Bronchial epithelial cell (primary cell): ENCODE measurements around the gene HSD17B12. TPM values are rescaled to one million over a fixed set of nuclear protein-coding genes. Genes with fewer than 3 reads are reported as not detected.
"Not testable (repeated sequence)": the region's sequence is repeated elsewhere in the genome, so short reads cannot be mapped to it uniquely, and the experiment has no call there.

ENCODE experiments used
- DNase-seq: peaks from one replicate; pipeline ENCODE4 v3.0.0-alpha.2; 2010; ENCODE audit warnings: low read depth
- FAIRE-seq: peaks from 2 replicates; lab custom pipeline; 2011; peaks lifted over from hg19 to GRCh38; lab: Jason Lieb, UNC
- H3K27me3 ChIP-seq: 2 replicates; pipeline ENCODE4 v1.5.1; 2011; ENCODE audit warnings: low read length; ENCODE audit not compliant: control insufficient read depth, insufficient read depth
- H3K36me3 ChIP-seq: 2 replicates; pipeline ENCODE4 v1.5.1; 2011; ENCODE audit warnings: low read length; ENCODE audit not compliant: control insufficient read depth, insufficient read depth
- H3K4me3 ChIP-seq: 2 replicates; pipeline ENCODE4 v1.5.1; 2011; ENCODE audit warnings: mild to moderate bottlenecking, low read depth, low read length, control low read depth
- CTCF ChIP-seq: IDR thresholded peaks from 2 replicates; pipeline ENCODE4 v1.5.1; 2011; ENCODE audit warnings: mild to moderate bottlenecking, moderate library complexity, low read length, control low read depth, inconsistent platforms; ENCODE audit not compliant: insufficient read depth, severe bottlenecking
- total RNA-seq: library from RNA; depleted of rRNA; stranded (reverse); fragments of >200 nt; gene quantifications from 2 replicates; pipeline ENCODE4 v1.2.1, GENCODE V29; 2014

The HSD17B12 gene
- total RNA-seq, 1 donor from 2014 or later: 103 TPM

- no peak overlapping the region for H3K4me3 ChIP-seq
- FAIRE-seq (no peak), DNase-seq (no peak)
- TF ChIP-seq CTCF: no peak
- H3K36me3 ChIP-seq: no peaks in the 10 kb centered on the region
- no peaks in the 10 kb centered on the region for H3K27me3 ChIP-seq
Observed at GRCh38 chr11:43676933-43677332, 3.6 kb upstream of the HSD17B12 start.

GRCh38 chr11:43681401-43681942 lies 934 bp downstream of the HSD17B12 start:
- Histone ChIP-seq H3K4me3 (peak overlapping the region; percentile 65), H3K27me3 (no peaks in the 10 kb centered on the region), H3K36me3 (no peaks in the 10 kb centered on the region)
- TF ChIP-seq CTCF: no peak
- FAIRE-seq: no peak
- peak; percentile 18 for DNase-seq

GRCh38 chr11:43682081-43682480 lies 1.5 kb downstream of the HSD17B12 start:
- H3K36me3 ChIP-seq, DNase-seq, H3K27me3 ChIP-seq, FAIRE-seq: not testable (repeated sequence)
- H3K4me3 ChIP-seq: peak overlapping the region; percentile 65

GRCh38 chr11:43685440-43685839 lies 4.9 kb downstream of the HSD17B12 start:
- TF ChIP-seq CTCF: no peak
- Histone ChIP-seq H3K27me3 (no peaks in the 10 kb centered on the region), H3K4me3 (no peak overlapping the region), H3K36me3 (no peaks in the 10 kb centered on the region)
- FAIRE-seq (no peak), DNase-seq (no peak)

- Histone ChIP-seq H3K36me3 (no peaks in the 10 kb centered on the region), H3K27me3 (no peaks in the 10 kb centered on the region), H3K4me3 (no peak overlapping the region)
- no peak for DNase-seq
- no peak for TF ChIP-seq CTCF
- no peak for FAIRE-seq
Observed at GRCh38 chr11:43686207-43686606, 5.7 kb downstream of the HSD17B12 start.

GRCh38 chr11:43687120-43687791 lies 6.7 kb downstream of the HSD17B12 start:
- TF ChIP-seq CTCF: no peak
- no peak overlapping the region for H3K4me3 ChIP-seq
- H3K27me3 ChIP-seq: no peaks in the 10 kb centered on the region
- H3K36me3 ChIP-seq: no peaks in the 10 kb centered on the region
- DNase-seq (peak; percentile 80), FAIRE-seq (peak; percentile 89)
